ENCODE data around the gene CHP1.
A peak's percentile ranks its signal among the peaks of the same experiment; 100 is the strongest.
"Not testable (repeated sequence)": the region's sequence is repeated elsewhere in the genome, so short reads cannot be mapped to it uniquely, and the experiment has no call there.

CHP1 gene

GRCh38 chr15:41258750-41259471, 27.8 kb downstream of the CHP1 start:
- DNase-seq: no peak

GRCh38 chr15:41259546-41260189, 28.6 kb downstream of the CHP1 start:
- no peak for DNase-seq

DNA sequence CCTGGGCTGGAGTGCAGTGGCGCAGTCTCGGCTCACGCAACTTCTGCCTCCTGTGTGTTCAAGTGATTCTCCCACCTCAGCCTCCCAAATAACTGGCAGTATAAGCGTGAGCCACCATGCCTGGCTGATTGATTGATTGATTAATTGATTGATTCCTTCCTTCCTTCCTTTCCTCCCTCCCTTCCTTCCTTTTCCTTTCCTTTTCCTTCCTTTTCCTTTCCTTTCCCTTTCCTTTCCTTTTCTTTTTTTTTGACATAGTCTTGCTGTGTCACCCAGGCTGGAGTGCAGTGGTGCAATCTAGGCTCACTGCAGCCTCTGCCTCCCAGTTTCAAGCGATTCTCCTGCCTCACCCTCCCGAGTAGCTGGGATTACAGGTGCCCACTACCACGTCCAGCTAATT, 29.9 kb downstream of the CHP1 start:
- DNase-seq: not testable (repeated sequence)

DNA sequence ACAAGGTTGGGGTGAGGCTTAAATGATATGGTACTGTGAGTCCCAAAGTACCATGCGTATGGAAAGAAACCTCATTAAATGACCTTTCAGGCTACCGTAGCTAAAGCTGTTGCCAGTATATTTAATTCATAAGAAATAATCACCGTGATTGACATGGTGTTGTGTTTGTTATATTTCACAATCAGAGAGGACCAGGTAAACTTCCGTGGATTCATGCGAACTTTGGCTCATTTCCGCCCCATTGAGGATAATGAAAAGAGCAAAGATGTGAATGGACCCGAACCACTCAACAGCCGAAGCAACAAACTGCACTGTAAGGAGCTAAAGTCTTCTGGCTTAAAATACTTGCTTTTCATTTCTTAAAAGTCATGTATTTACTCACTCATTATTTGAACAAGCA, 31.5 kb downstream of the CHP1 start:
- no peak for DNase-seq

GRCh38 chr15:41263891-41264351, 32.9 kb downstream of the CHP1 start:
- no peak for DNase-seq

GRCh38 chr15:41269887-41270286, 38.8 kb downstream of the CHP1 start:
- DNase-seq: no peak

- no peak for DNase-seq
These were observed 45.8 kb downstream of the CHP1 start for GRCh38 chr15:41276831-41277230.

- DNase-seq: no peak
These were observed 47.3 kb downstream of the CHP1 start for GRCh38 chr15:41278319-41278718.

- DNase-seq: no peak
These were observed 48.6 kb downstream of the CHP1 start for GRCh38 chr15:41279535-41280283.

GRCh38 chr15:41281236-41281635, 50.2 kb downstream of the CHP1 start:
- no peak for DNase-seq

DNA sequence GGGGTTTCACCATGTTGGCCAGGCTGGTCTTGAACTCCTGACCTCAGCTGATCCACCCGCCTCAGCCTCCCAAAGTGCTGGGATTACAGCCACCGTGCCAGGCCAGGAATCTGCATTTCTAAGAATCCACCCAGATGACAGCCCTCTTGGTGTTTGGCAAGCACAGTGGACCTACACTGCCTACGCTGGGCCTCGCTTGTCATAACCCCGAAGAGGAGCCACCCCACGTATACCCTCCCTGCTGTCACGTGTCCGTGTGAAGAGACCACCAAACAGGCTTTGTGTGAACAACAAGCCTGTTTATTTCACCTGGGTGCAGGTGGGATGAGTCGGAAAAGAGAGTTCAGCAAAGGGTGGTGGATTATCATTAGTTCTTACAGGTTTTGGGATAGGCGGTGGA, 51.4 kb downstream of the CHP1 start:
- not testable (repeated sequence) for DNase-seq

- not testable (repeated sequence) for DNase-seq
These were observed 52.0 kb downstream of the CHP1 start for GRCh38 chr15:41282980-41283652.

DNA sequence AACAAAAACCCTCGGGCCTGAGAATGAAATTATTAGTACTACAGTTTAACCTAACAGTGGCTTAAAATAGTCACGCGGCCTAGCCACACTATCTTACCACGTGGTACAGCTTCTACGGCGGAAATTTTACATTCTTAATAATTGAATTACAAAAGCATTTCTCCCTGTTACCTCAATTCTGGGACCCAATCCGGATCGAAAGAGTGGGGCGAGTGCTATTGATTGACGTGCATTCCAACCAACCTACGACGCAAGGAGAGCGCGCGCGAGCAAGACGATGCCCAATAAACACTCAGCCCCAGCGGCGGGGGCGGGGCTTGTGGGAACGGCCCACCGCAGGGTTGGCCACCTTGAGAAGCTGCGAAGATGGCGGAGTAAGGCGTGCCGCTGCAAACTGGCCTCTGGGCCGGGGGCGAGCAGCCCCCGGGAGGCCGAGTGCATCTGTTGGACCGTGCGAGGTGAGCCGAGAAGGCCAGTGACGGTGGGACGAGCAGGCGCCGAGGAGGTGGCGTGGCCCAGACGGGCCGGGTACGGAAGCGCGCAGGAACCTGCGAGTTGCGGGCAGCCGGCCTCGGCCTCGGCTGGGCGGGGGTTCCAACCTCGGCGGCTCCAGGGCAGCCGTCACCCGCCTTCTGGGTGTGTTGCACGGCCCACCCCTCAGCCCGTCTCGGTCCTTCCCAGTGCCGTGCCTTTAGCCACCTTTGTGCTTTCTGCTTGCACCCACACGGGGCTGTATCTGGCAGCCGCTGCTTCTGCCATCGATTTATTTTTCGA, 52.8 kb downstream of the CHP1 start:
- DNase-seq: peak; percentile 97 to 98

DNA sequence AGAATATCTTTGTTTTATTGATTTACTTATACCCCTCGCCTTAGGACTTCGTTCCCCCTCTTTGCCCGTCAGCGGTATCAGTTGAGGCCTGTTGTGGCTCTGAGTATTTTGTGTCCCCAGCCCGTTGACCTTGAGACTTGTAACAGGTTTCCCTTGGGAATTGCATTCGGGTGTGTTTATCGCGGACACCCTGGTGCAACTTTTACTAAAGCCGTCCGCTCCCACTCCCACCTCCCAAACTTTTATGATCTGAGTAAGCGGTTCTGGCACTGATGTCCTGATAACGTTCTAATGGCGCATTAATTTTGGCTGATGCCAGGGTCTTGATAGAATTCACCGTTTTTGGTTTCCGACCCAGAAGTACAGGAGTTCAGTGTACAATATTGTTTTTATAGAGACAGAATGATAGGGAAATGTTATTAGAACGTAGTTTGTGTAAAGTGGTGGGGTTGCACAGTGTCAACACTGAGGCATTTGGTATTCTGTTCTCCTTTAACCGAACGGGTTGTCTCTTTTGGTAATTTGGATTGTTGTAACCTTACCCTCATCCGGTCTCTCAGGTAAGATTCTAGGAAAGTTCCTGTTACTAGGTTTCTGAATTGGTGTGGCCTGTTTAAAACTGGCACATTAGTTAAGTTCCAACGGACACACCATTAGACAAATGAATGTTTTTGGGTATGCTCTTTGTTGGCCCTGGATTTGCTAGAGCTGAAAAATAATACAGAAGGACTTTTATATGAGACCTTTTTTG, 53.5 kb downstream of the CHP1 start:
- DNase-seq: no peak

GRCh38 chr15:41285285-41285684, 54.2 kb downstream of the CHP1 start:
- no peak for DNase-seq

DNA sequence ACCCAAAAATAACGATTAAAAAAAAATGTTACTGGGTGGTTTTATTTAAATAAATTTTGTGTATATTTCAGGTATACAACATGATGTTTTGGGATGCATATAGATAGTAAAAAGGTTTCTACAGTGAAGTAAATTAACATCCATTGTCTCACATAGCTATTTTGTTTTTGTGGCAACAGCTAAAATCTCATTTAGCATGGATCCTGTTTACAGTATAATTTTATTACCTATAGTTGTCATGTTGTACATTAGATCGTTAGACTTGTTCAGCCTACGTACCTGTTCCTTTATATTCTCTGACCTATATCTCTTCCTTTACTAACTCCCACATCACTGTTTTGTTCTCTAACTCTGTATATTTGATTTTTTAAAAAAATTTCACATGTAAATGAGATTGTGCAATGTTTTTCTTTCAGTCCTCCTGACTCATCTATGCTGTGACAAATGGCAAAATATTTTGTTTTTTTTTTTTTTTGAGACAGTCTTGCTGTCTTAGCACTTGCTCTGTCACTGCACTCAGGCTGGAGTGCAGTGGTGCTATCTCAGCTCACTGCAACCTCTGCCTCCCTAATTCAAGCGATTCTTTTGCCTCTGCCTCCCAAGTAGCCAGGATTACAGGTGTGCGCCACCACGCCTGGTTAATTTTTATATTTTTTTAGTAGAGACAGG, 55.7 kb downstream of the CHP1 start:
- DNase-seq: no peak

- no peak for DNase-seq
These were observed 57.4 kb downstream of the CHP1 start for GRCh38 chr15:41288464-41288863.

DNA sequence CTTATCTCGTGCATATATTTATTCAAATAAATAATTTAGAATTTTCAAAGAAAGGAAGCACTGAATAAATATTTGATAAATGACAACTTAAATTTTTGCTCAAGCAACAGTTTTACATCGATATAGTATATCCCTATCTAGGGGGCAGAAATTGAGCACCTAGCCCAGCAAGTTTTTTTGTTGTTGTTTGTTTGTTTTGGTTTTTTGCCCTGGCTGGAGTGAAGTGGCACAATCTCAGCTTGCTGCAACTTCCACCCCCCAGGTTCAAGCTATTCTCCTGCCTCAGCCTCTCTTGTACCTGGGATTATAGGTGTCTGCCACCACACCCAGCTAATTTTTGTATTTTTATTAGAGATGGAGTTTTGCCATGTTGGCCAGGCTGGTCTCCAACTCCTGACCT, 58.9 kb downstream of the CHP1 start:
- DNase-seq: no peak

DNA sequence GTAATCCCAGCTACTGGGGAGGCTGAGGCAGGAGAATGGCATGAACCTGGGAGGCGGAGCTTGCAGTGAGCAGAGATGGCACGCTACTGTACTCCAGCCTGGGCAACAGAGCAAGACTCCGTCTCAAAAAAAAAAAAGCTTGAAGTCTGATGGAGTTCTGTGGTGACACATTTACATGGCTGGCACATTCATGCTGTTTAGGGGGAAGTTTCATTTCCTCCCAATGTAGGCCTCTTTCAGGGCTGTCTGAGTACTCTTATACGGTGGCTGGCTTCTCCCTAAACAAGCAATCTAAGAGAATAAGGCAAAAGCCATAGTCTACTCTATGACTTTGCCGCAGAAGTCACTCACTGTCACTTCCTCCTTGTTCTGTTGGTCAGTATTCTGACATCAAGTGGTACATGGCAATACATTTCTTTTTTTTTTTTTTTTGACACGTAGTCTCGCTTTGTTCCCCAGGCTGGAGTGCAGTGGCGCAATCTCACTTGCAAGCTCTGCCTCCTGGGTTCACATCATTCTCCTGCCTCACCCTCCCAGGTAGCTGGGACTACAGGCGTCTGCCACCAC, 60.1 kb downstream of the CHP1 start:
- DNase-seq: no peak

DNA sequence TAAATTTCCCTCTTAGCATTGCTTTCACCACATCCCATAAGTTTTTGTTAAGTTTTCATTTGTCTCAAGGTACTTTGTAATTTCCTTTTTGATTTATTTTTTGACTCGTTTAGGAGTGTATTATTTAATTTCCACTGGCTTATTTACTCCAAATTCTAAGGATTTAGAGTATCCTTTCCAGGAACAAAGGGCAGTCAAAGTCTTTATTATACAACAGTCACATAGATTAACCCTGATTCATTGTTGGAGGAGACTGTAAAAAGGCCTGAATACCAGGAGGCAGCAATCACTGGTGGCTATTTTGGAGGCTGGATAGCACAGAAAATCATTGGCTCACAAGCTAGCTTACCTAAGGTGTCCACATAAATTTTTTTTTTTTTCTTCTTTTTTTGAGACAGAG, 61.5 kb downstream of the CHP1 start:
- no peak for DNase-seq

DNA sequence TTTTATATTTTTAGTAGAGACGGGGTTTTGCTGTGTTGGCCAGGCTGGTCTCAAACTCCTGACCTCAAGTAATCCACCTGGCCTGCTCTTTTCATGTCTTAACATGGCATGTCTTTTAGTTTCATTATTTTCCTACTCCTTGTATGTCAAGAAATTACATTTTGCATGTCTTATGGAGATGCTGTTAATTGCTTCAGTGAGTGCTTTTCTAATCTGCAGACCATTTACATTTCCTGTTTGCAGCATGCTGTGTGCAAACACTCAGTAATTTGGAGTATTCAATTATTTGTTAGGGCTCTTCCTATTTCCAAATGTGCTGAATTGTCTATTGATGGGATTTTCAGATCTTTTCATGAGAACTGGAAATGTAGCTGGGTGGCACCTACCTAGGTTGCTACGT, 70.1 kb downstream of the CHP1 start:
- DNase-seq: not testable (repeated sequence)
